OCI-LY7 (cell line): ENCODE measurements around the gene ZNF764. TPM values are rescaled to one million over a fixed set of nuclear protein-coding genes. Genes with fewer than 3 reads are reported as not detected.

Source experiments
- BruUV-seq: library from RNA; stranded (reverse); fragments of 400-500 nt; replicated peaks from 2 replicates; lab custom pipeline; 2021; lab: Mats Ljungman, UMichigan
- CTCF ChIA-PET: fragments of 300-600 bp; sonication (Branson Sonifier 250); formaldehyde crosslinking; loops from one replicate; lab custom pipeline; 2022; ENCODE audit warnings: antibody characterized with exemption; ENCODE audit not compliant: unreplicated experiment; lab: Charles Lee
- POLR2A ChIA-PET: fragments of 300-600 bp; sonication (Branson Sonifier 250); formaldehyde crosslinking; loops from one replicate; lab custom pipeline; 2022; ENCODE audit warnings: antibody characterized with exemption; lab: Charles Lee
- DNase-seq: peaks from one replicate; pipeline ENCODE4 v3.0.0-alpha.2; 2015; ENCODE audit warnings: low spot score
- H2AFZ ChIP-seq: fragments of 200-600 bp; sonication (generic), shearing (Covaris generic); 2 replicates; pipeline ENCODE4 v1.6.1; 2014; ENCODE audit warnings: mild to moderate bottlenecking, antibody characterized with exemption, low read length, moderate library complexity
- H3K27ac ChIP-seq: fragments of 200-600 bp; sonication (generic); 2 replicates; pipeline ENCODE4 v1.5.1; 2014; ENCODE audit warnings: mixed run types, low read depth, mild to moderate bottlenecking, moderate library complexity, low read length, inconsistent platforms; ENCODE audit not compliant: poor library complexity, severe bottlenecking
- H3K36me3 ChIP-seq: fragments of 200-600 bp; sonication (generic); 2 replicates; pipeline ENCODE4 v1.6.1; 2014; ENCODE audit warnings: mild to moderate bottlenecking, antibody characterized with exemption, low read length, moderate library complexity, mixed read lengths; ENCODE audit not compliant: insufficient read depth
- H3K4me1 ChIP-seq: fragments of 200-600 bp; sonication (generic); 2 replicates; pipeline ENCODE4 v1.5.1; 2014; ENCODE audit warnings: mild to moderate bottlenecking, low read length; ENCODE audit not compliant: insufficient read depth, poor library complexity, severe bottlenecking
- H3K4me2 ChIP-seq: fragments of 200-600 bp; sonication (generic); 2 replicates; pipeline ENCODE4 v1.6.1; 2014; ENCODE audit warnings: mild to moderate bottlenecking, low read length
- H3K4me3 ChIP-seq: fragments of 200-600 bp; sonication (generic); 2 replicates; pipeline ENCODE4 v1.5.1; 2014; ENCODE audit warnings: mild to moderate bottlenecking, low read depth, low read length; ENCODE audit not compliant: poor library complexity, severe bottlenecking
- H3K79me2 ChIP-seq: fragments of 200-600 bp; sonication (generic); 2 replicates; pipeline ENCODE4 v1.6.1; 2016; ENCODE audit warnings: low read depth, mild to moderate bottlenecking, low read length, moderate library complexity, mixed read lengths; ENCODE audit not compliant: insufficient read depth
- H3K9me2 ChIP-seq: fragments of 200-600 bp; sonication (generic); 2 replicates; pipeline ENCODE4 v1.6.1; 2016; ENCODE audit warnings: mild to moderate bottlenecking, low read length, mixed read lengths; ENCODE audit not compliant: insufficient read depth
- H3K9me3 ChIP-seq: fragments of 200-600 bp; sonication (generic); 2 replicates; pipeline ENCODE4 v1.6.1; 2014; ENCODE audit warnings: mild to moderate bottlenecking, mixed run types, low read length, mixed read lengths
- H4K20me1 ChIP-seq: fragments of 200-600 bp; sonication (generic); 2 replicates; pipeline ENCODE4 v1.6.1; 2014; ENCODE audit warnings: mild to moderate bottlenecking, antibody characterized with exemption, low read length, moderate library complexity, mixed read lengths; ENCODE audit not compliant: insufficient read depth
- CTCF ChIP-seq: fragments of 200-600 bp; sonication (generic); conservative IDR thresholded peaks from 2 replicates; pipeline ENCODE4 v1.5.1; 2014; ENCODE audit warnings: mild to moderate bottlenecking, antibody characterized with exemption, low read length, moderate library complexity, mixed read lengths
- EZH2phosphoT487 ChIP-seq: fragments of 200-600 bp; sonication (generic); IDR thresholded peaks from 2 replicates; pipeline ENCODE4 v1.6.1; 2018; ENCODE audit warnings: low read depth, borderline replicate concordance, mild to moderate bottlenecking, mixed run types, antibody characterized with exemption, low read length, moderate library complexity, mixed read lengths
- intact Hi-C: fragments of 100-400 bp; cut with micrococcal nuclease; formaldehyde crosslinking; loops from one replicate; pipeline ENCODE4 v1.10.0; 2022; ENCODE audit not compliant: unreplicated experiment
- total RNA-seq, 2 experiments: library from RNA; depleted of rRNA in 1 of 2; stranded (reverse); fragments of >200 nt in 1 of 2; shearing (Covaris generic) in 1 of 2; gene quantifications; 2 replicates each; pipeline ENCODE4 v1.2.3, GENCODE V29; 2014 to 2022

The ZNF764 gene
- total RNA-seq, 2 experiments from 2014 or later = 12.8 to 14.6 TPM

- CTCF ChIA-PET = no interaction called here
- no peak overlapping the region for H2AFZ ChIP-seq
- BruUV-seq = no TSS peak
- H4K20me1 ChIP-seq = no peaks in the 10 kb centered on the region
- no peak for DNase-seq
- no peaks in the 10 kb centered on the region for H3K4me1 ChIP-seq
- no peaks in the 10 kb centered on the region for H3K79me2 ChIP-seq
- no peaks in the 10 kb centered on the region for H3K9me3 ChIP-seq
- no peak overlapping the region for H3K4me2 ChIP-seq
- no peak overlapping the region for H3K4me3 ChIP-seq
- no peak overlapping the region for H3K27ac ChIP-seq
- POLR2A ChIA-PET = no interaction called here
- H3K9me2 ChIP-seq = no peaks in the 10 kb centered on the region
- peaks cover 14% of the 10 kb centered on the region for H3K36me3 ChIP-seq
- no peak for TF ChIP-seq EZH2phosphoT487
- no peak for TF ChIP-seq CTCF
- intact Hi-C loops = no loop called here
Observed at GRCh38 chr16:30548416-30549253, 9.5 kb downstream of the ZNF764 start.

- intact Hi-C loops = no loop called here
- ChIA-PET CTCF (no interaction called here), POLR2A (no interaction called here)
- H3K36me3 ChIP-seq = no peaks in the 10 kb centered on the region
- no peaks in the 10 kb centered on the region for H3K4me1 ChIP-seq
- no peaks in the 10 kb centered on the region for H3K9me2 ChIP-seq
- TF ChIP-seq CTCF (no peak), EZH2phosphoT487 (no peak)
- no peak overlapping the region for H3K27ac ChIP-seq
- H3K4me2 ChIP-seq = no peak overlapping the region
- no peaks in the 10 kb centered on the region for H3K9me3 ChIP-seq
- H2AFZ ChIP-seq = no peak overlapping the region
- no TSS peak for BruUV-seq
- no peak for DNase-seq
- H3K79me2 ChIP-seq = no peaks in the 10 kb centered on the region
- H3K4me3 ChIP-seq = no peak overlapping the region
- H4K20me1 ChIP-seq = no peaks in the 10 kb centered on the region
Observed at GRCh38 chr16:30546115-30546514, 12.1 kb downstream of the ZNF764 start.

GRCh38 chr16:30543067-30543466 is 15.1 kb downstream of the ZNF764 start:
- intact Hi-C loops = no loop called here
- Histone ChIP-seq H2AFZ (no peak overlapping the region), H4K20me1 (no peaks in the 10 kb centered on the region), H3K4me3 (no peak overlapping the region), H3K9me2 (no peaks in the 10 kb centered on the region), H3K4me2 (no peak overlapping the region), H3K27ac (no peak overlapping the region), H3K79me2 (no peaks in the 10 kb centered on the region), H3K9me3 (no peaks in the 10 kb centered on the region), H3K4me1 (peaks cover 11% of the 10 kb centered on the region), H3K36me3 (no peaks in the 10 kb centered on the region)
- BruUV-seq = no TSS peak
- ChIA-PET CTCF (no interaction called here), POLR2A (interaction anchor here (0.5 kb wide), 1 partner anchor 511 kb away, joined by 4 read pairs; no protein-coding TSS in a partner anchor)
- no peak for DNase-seq
- TF ChIP-seq EZH2phosphoT487 (no peak), CTCF (no peak)
